IMR-90 (cell line): ENCODE data around the gene HSP90B1. TPM values are rescaled to one million over a fixed set of nuclear protein-coding genes. Genes with fewer than 3 reads are reported as not detected.

Experiments used
- ATAC-seq: fragments of 200-7000 bp; cut with Tn5 transposase; 2 replicates; pipeline ENCODE4 v1.9.1; 2020; ENCODE audit warnings: low read depth, mild to moderate bottlenecking, moderate library complexity
- BruUV-seq: library from RNA; stranded (reverse); fragments of 400-500 nt; replicated peaks from 2 replicates; lab custom pipeline; 2021; lab: Mats Ljungman, UMichigan
- CTCF ChIA-PET: fragments of 300-600 bp; formaldehyde crosslinking; extraction: SDS; loops from one replicate; lab custom pipeline; 2021; ENCODE audit warnings: antibody characterized with exemption; lab: Yijun Ruan, JAX
- POLR2A ChIA-PET: fragments of 300-600 bp; sonication (Branson Sonifier 250); formaldehyde crosslinking; loops from one replicate; lab custom pipeline; 2022; ENCODE audit warnings: antibody characterized with exemption; ENCODE audit not compliant: unreplicated experiment; lab: Charles Lee
- DNase-seq: peaks from one replicate; pipeline ENCODE4 v3.0.0; 2013
- H2AFZ ChIP-seq: replicated peaks from 2 replicates; pipeline ENCODE3; 2013; ENCODE audit warnings: low read length, mild to moderate bottlenecking; ENCODE audit not compliant: poor library complexity
- H2AK5ac ChIP-seq: 2 replicates; pipeline ENCODE4 v1.6.1; 2013; ENCODE audit warnings: low read depth, low read length, inconsistent platforms
- H2AK9ac ChIP-seq: replicated peaks from 2 replicates; pipeline ENCODE3; 2013; ENCODE audit warnings: mild to moderate bottlenecking, low read depth, low read length, moderate library complexity; ENCODE audit not compliant: poor library complexity
- H2BK120ac ChIP-seq: 2 replicates; pipeline ENCODE4 v1.6.1; 2013; ENCODE audit warnings: low read depth, low read length, inconsistent platforms
- H2BK15ac ChIP-seq: 3 replicates; pipeline ENCODE4 v1.6.1; 2013; ENCODE audit warnings: low read depth, low read length, inconsistent platforms
- H2BK20ac ChIP-seq: 2 replicates; pipeline ENCODE4 v1.6.1; 2013; ENCODE audit warnings: low read depth, mild to moderate bottlenecking, inconsistent platforms, low read length, moderate library complexity
- H2BK5ac ChIP-seq: 2 replicates; pipeline ENCODE4 v1.6.1; 2013; ENCODE audit warnings: mild to moderate bottlenecking, low read depth, low read length, inconsistent platforms; ENCODE audit not compliant: poor library complexity, severe bottlenecking
- H3K14ac ChIP-seq: replicated peaks from 2 replicates; pipeline ENCODE4 v1.6.1; 2013; ENCODE audit warnings: low read depth, low read length, inconsistent platforms
- H3K18ac ChIP-seq: 2 replicates; pipeline ENCODE4 v1.6.1; 2013; ENCODE audit warnings: low read depth, low read length, control low read depth
- H3K23ac ChIP-seq: 2 replicates; pipeline ENCODE4 v1.6.1; 2013; ENCODE audit warnings: low read depth, low read length, inconsistent platforms
- H3K27ac ChIP-seq: 2 replicates; pipeline ENCODE4 v1.5.1; 2013; ENCODE audit warnings: mild to moderate bottlenecking, control low read depth, low read length; ENCODE audit not compliant: insufficient read depth
- H3K27me3 ChIP-seq: 2 replicates; pipeline ENCODE4 v1.6.1; 2013; ENCODE audit warnings: low read length; ENCODE audit not compliant: control insufficient read depth, insufficient read depth
- H3K36me3 ChIP-seq: 2 replicates; pipeline ENCODE4 v1.6.1; 2013; ENCODE audit warnings: low read length, mixed read lengths; ENCODE audit not compliant: control insufficient read depth, insufficient read depth
- H3K4ac ChIP-seq: 2 replicates; pipeline ENCODE4 v1.6.1; 2013; ENCODE audit warnings: low read depth, low read length, inconsistent platforms
- H3K4me1 ChIP-seq: 2 replicates; pipeline ENCODE4 v1.6.1; 2013; ENCODE audit warnings: low read length, mixed read lengths; ENCODE audit not compliant: control insufficient read depth, insufficient read depth
- H3K4me2 ChIP-seq: 2 replicates; pipeline ENCODE4 v1.6.1; 2013; ENCODE audit warnings: low read depth, mild to moderate bottlenecking, control low read depth, low read length, moderate library complexity
- H3K4me3 ChIP-seq: 2 replicates; pipeline ENCODE4 v1.5.1; 2013; ENCODE audit warnings: low read depth, mild to moderate bottlenecking, control low read depth, low read length, moderate library complexity; ENCODE audit not compliant: insufficient read depth
- H3K56ac ChIP-seq: 2 replicates; pipeline ENCODE4 v1.6.1; 2013; ENCODE audit warnings: low read length, inconsistent platforms; ENCODE audit not compliant: insufficient read depth; ENCODE audit errors: extremely low read depth
- H3K79me1 ChIP-seq, 2 experiments: 2 replicates each; pipeline ENCODE4 v1.6.1; 2013; ENCODE audit warnings: low read length in 2 of 2, inconsistent platforms in 1 of 2, low read depth in 1 of 2
- H3K9ac ChIP-seq: 2 replicates; pipeline ENCODE4 v1.6.1; 2013; ENCODE audit warnings: low read depth, low read length, control low read depth
- H3K9me1 ChIP-seq: 2 replicates; pipeline ENCODE4 v1.6.1; 2013; ENCODE audit warnings: low read length, inconsistent platforms; ENCODE audit not compliant: insufficient read depth
- H3K9me3 ChIP-seq: 2 replicates; pipeline ENCODE4 v1.6.1; 2013; ENCODE audit warnings: low read length; ENCODE audit not compliant: control insufficient read depth, insufficient read depth
- H4K20me1 ChIP-seq: 2 replicates; pipeline ENCODE4 v1.6.1; 2013; ENCODE audit warnings: low read length, inconsistent platforms; ENCODE audit not compliant: insufficient read depth
- H4K5ac ChIP-seq: 2 replicates; pipeline ENCODE4 v1.6.1; 2013; ENCODE audit warnings: mild to moderate bottlenecking, low read depth, low read length, control low read depth
- H4K8ac ChIP-seq, 2 experiments: 2 replicates each; pipeline ENCODE4 v1.6.1; 2013; ENCODE audit warnings: low read depth in 2 of 2, low read length in 2 of 2, control low read depth in 1 of 2, inconsistent platforms in 1 of 2
- H4K91ac ChIP-seq: 2 replicates; pipeline ENCODE4 v1.6.1; 2013; ENCODE audit warnings: low read depth, low read length, inconsistent platforms; ENCODE audit not compliant: insufficient read depth
- CEBPB ChIP-seq: IDR thresholded peaks from 2 replicates; pipeline ENCODE4 v1.6.1; 2012; ENCODE audit warnings: low read depth, low read length, improper control_type of control experiment
- CTCF ChIP-seq: conservative IDR thresholded peaks from 2 replicates; pipeline ENCODE4 v1.5.1; 2012; ENCODE audit warnings: mild to moderate bottlenecking, low read depth, low read length, improper control_type of control experiment
- FOS ChIP-seq: fragments of 150-350 bp; IDR thresholded peaks from 2 replicates; pipeline ENCODE4 v1.6.1; 2016; ENCODE audit warnings: low read depth, low read length
- MAZ ChIP-seq: IDR thresholded peaks from 2 replicates; pipeline ENCODE4 v1.6.1; 2012; ENCODE audit warnings: low read depth, mild to moderate bottlenecking, low read length, improper control_type of control experiment, moderate library complexity, borderline replicate concordance
- MXI1 ChIP-seq: IDR thresholded peaks from 2 replicates; pipeline ENCODE4 v1.6.1; 2012; ENCODE audit warnings: low read depth, mild to moderate bottlenecking, low read length, moderate library complexity, borderline replicate concordance
- NFE2L2 ChIP-seq: fragments of 150-350 bp; IDR thresholded peaks from 2 replicates; pipeline ENCODE4 v1.6.1; 2016; ENCODE audit warnings: low read depth, mild to moderate bottlenecking, low read length
- POLR2A ChIP-seq: IDR thresholded peaks from 2 replicates; pipeline ENCODE4 v1.6.1; 2012; ENCODE audit warnings: mild to moderate bottlenecking, low read depth, low read length
- RAD21 ChIP-seq: IDR thresholded peaks from 2 replicates; pipeline ENCODE4 v1.6.1; 2012; ENCODE audit warnings: low read length, improper control_type of control experiment
- RCOR1 ChIP-seq: IDR thresholded peaks from 2 replicates; pipeline ENCODE4 v1.6.1; 2012; ENCODE audit warnings: mild to moderate bottlenecking, low read length, improper control_type of control experiment; ENCODE audit not compliant: insufficient replicate concordance
- RFX5 ChIP-seq: IDR thresholded peaks from 2 replicates; pipeline ENCODE4 v1.8.0; 2012; ENCODE audit warnings: low read depth, mild to moderate bottlenecking, low read length, moderate library complexity
- SMC3 ChIP-seq: fragments of 150-350 bp; IDR thresholded peaks from 2 replicates; pipeline ENCODE4 v1.6.1; 2016; ENCODE audit warnings: low read depth, mild to moderate bottlenecking, antibody characterized with exemption, low read length, moderate library complexity
- USF2 ChIP-seq: fragments of 150-350 bp; IDR thresholded peaks from 2 replicates; pipeline ENCODE4 v1.6.1; 2017; ENCODE audit warnings: mild to moderate bottlenecking, antibody characterized with exemption, low read length, low read depth
- WGBS, 2 experiments: methylation state at CpG; one replicate each; pipeline versions ENCODE4 v1.1.5 to v1.1.7; 2013; ENCODE audit warnings: missing lambda C conversion rate in 2 of 2; ENCODE audit not compliant: insufficient read length in 1 of 2; ENCODE audit errors: extremely low coverage in 2 of 2; 5-methylcytosine and 5-hydroxymethylcytosine counted together
- dilution Hi-C: fragments of 300-500 bp; cut with HindIII; formaldehyde crosslinking; loops from one replicate; pipeline ENCODE4 v1.14.3; 2018; ENCODE audit warnings: low sequenced_read_pairs; ENCODE audit not compliant: unreplicated experiment
- in situ Hi-C: fragments of 300-500 bp; cut with MboI; formaldehyde crosslinking; loops from 3 replicates; pipeline ENCODE4 v1.14.3; 2019; ENCODE audit warnings: low sequenced_read_pairs, inconsistent platforms, mixed read lengths
- intact Hi-C: fragments of 100-400 bp; cut with micrococcal nuclease; formaldehyde crosslinking; loops from 2 replicates; pipeline ENCODE4 v1.10.0; 2022
- polyA plus RNA-seq, 3 experiments: library from polyadenylated mRNA; depleted of rRNA; stranded (reverse); fragments of >200 nt; gene quantifications; 2 replicates each; pipeline ENCODE4 v1.2.3, GENCODE V29; 2012; ENCODE audit warnings: low replicate concordance in 1 of 3
- total RNA-seq: library from RNA; depleted of rRNA; stranded (reverse); fragments of >200 nt; gene quantifications from 2 replicates; pipeline ENCODE4 v1.2.3, GENCODE V29; 2012

HSP90B1 gene
- total and polyA plus RNA-seq, 2 of the 4 experiments (the other 2 are of a cell fraction): 398 to 765 TPM

DNA sequence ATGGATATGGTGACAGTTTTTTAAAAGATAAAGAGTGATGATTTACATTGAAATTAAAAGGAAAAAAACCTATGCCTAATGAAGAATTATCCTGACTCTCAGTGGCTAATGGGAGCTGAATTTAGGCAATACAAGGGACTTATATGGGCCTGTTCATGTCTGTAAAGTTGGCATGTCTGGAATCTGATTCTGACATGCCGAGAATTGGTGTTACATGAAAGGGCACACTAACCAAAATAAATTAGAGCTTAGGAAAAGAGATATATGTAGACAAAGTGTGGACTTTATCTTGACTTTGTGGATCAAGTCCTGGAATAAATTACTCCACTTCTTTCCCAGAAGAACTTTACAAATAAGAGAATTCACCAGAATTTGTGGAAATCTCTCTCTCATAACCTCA, 36.5 kb downstream of the HSP90B1 start:
- H2AK5ac ChIP-seq: no peak overlapping the region
- H3K9me1 ChIP-seq: peaks cover 4% of the 10 kb centered on the region; the same call in 1 of the 2 replicates
- peak overlapping the region; percentile 98; the same call in 1 of the 2 replicates for H3K23ac ChIP-seq
- peak overlapping the region; percentile 12; the same call in 1 of the 2 replicates for H4K5ac ChIP-seq
- H4K8ac ChIP-seq: peak overlapping the region; percentile 24 to 77; a peak in 2 of 4 replicates
- H3K4me3 ChIP-seq: peak overlapping the region; percentile 85
- H3K18ac ChIP-seq: no peak overlapping the region
- no peak overlapping the region for H2BK15ac ChIP-seq
- H2AFZ ChIP-seq: no peak overlapping the region
- TF ChIP-seq POLR2A (no peak), RFX5 (no peak), SMC3 (no peak), MXI1 (no peak), MAZ (no peak), CEBPB (no peak), RAD21 (no peak), FOS (no peak), NFE2L2 (no peak), CTCF (no peak), USF2 (no peak), RCOR1 (no peak)
- ChIA-PET POLR2A (interaction anchor here (1.4 kb wide), 1 partner anchor 10 kb away, joined by 6 read pairs; a partner anchor contains a TSS), CTCF (interaction anchor here (1.2 kb wide), 1 partner anchor 101 kb away, joined by 3 read pairs; no protein-coding TSS in a partner anchor)
- no peak overlapping the region for H2BK120ac ChIP-seq
- H2AK9ac ChIP-seq: no peak overlapping the region
- peak overlapping the region; percentile 77; the same call in 1 of the 2 replicates for H3K27ac ChIP-seq
- H3K14ac ChIP-seq: peak overlapping the region; percentile 91; the same call in 1 of the 2 replicates
- dilution Hi-C loops: no loop called here
- H3K4ac ChIP-seq: peak overlapping the region; percentile 51
- H3K9ac ChIP-seq: peak overlapping the region; percentile 92
- no CpG with 5 or more reads among the region's 1 CpG for WGBS, 2 experiments
- peak overlapping the region; percentile 87 for H3K4me2 ChIP-seq
- peaks cover 1% of the 10 kb centered on the region for H3K36me3 ChIP-seq
- no peaks in the 10 kb centered on the region for H3K27me3 ChIP-seq
- H2BK20ac ChIP-seq: no peak overlapping the region
- peak overlapping the region; percentile 84 for H2BK5ac ChIP-seq
- in situ Hi-C loops: no loop called here
- peaks cover 11 to 63% of the 10 kb centered on the region in 2 experiments; a peak in 3 of 4 replicates for H3K79me1 ChIP-seq
- H3K4me1 ChIP-seq: peaks cover 12% of the 10 kb centered on the region
- ATAC-seq (no peak), DNase-seq (no peak)
- no peaks in the 10 kb centered on the region for H3K9me3 ChIP-seq
- no peak overlapping the region for H4K91ac ChIP-seq
- intact Hi-C loops: loop anchor here (2.0 to 10.0 kb wide), 3 partner anchors 82 to 318 kb away; partner anchors contain the start of gene HCFC2
- peaks cover 24% of the 10 kb centered on the region for H4K20me1 ChIP-seq
- peak overlapping the region; percentile 96; the same call in 1 of the 2 replicates for H3K56ac ChIP-seq
- TSS peak; percentile 49 for BruUV-seq
